Renal cortex interstitium (tissue), 3 donors: ENCODE measurements around the gene PALS1. TPM values are rescaled to one million over a fixed set of nuclear protein-coding genes. Genes with fewer than 3 reads are reported as not detected.

Experiments
- polyA plus RNA-seq, 3 donors: library from polyadenylated mRNA; unstranded; fragments of 120-200 nt; gene quantifications; one replicate each; pipeline ENCODE4 v1.2.1, GENCODE V29; 2013; ENCODE audit not compliant: insufficient read length in 3 of 3

Gene PALS1
- polyA plus RNA-seq, 3 donors = 112 to 137 (median 127) TPM

Other genes with a start within 250 kb of the PALS1 start
- gene GARIN2, start 52.0 kb upstream of the PALS1 start, polyA plus RNA-seq = 1 to 10 TPM in 1 of 3 donors, under 1 TPM in 2; 0.42 to 1.4 (median 0.80) TPM
- 100 to 1,000 TPM; 130 to 148 (median 142) TPM for gene ATP6V1D, start 118.4 kb downstream of the PALS1 start, polyA plus RNA-seq
- 100 to 1,000 TPM in 2 of 3 donors, 10 to 100 TPM in 1; 91.8 to 115 (median 114) TPM for gene EIF2S1, start 118.9 kb downstream of the PALS1 start, polyA plus RNA-seq
- gene PLEK2, start 170.7 kb downstream of the PALS1 start, polyA plus RNA-seq = 1 to 10 TPM; 1.5 to 3.0 (median 1.7) TPM
- gene TMEM229B, start 247.3 kb downstream of the PALS1 start, polyA plus RNA-seq = 1 to 10 TPM; 1.9 to 2.5 (median 2.2) TPM